IMR-90 (cell line): ENCODE measurements around the gene CDKN2D. TPM values are rescaled to one million over a fixed set of nuclear protein-coding genes. Genes with fewer than 3 reads are reported as not detected.

Experiments used
- ATAC-seq: fragments of 200-7000 bp; cut with Tn5 transposase; 2 replicates; pipeline ENCODE4 v1.9.1; 2020; ENCODE audit warnings: low read depth, mild to moderate bottlenecking, moderate library complexity
- BruUV-seq: library from RNA; stranded (reverse); fragments of 400-500 nt; replicated peaks from 2 replicates; lab custom pipeline; 2021; lab: Mats Ljungman, UMichigan
- CTCF ChIA-PET: fragments of 300-600 bp; formaldehyde crosslinking; extraction: SDS; loops from one replicate; lab custom pipeline; 2021; ENCODE audit warnings: antibody characterized with exemption; lab: Yijun Ruan, JAX
- POLR2A ChIA-PET: fragments of 300-600 bp; sonication (Branson Sonifier 250); formaldehyde crosslinking; loops from one replicate; lab custom pipeline; 2022; ENCODE audit warnings: antibody characterized with exemption; ENCODE audit not compliant: unreplicated experiment; lab: Charles Lee
- DNase-seq: peaks from one replicate; pipeline ENCODE4 v3.0.0; 2013
- H2AFZ ChIP-seq: replicated peaks from 2 replicates; pipeline ENCODE3; 2013; ENCODE audit warnings: low read length, mild to moderate bottlenecking; ENCODE audit not compliant: poor library complexity
- H2AK5ac ChIP-seq: 2 replicates; pipeline ENCODE4 v1.6.1; 2013; ENCODE audit warnings: low read depth, low read length, inconsistent platforms
- H2AK9ac ChIP-seq: replicated peaks from 2 replicates; pipeline ENCODE3; 2013; ENCODE audit warnings: mild to moderate bottlenecking, low read depth, low read length, moderate library complexity; ENCODE audit not compliant: poor library complexity
- H2BK120ac ChIP-seq: 2 replicates; pipeline ENCODE4 v1.6.1; 2013; ENCODE audit warnings: low read depth, low read length, inconsistent platforms
- H2BK15ac ChIP-seq: 3 replicates; pipeline ENCODE4 v1.6.1; 2013; ENCODE audit warnings: low read depth, low read length, inconsistent platforms
- H2BK20ac ChIP-seq: 2 replicates; pipeline ENCODE4 v1.6.1; 2013; ENCODE audit warnings: low read depth, mild to moderate bottlenecking, inconsistent platforms, low read length, moderate library complexity
- H2BK5ac ChIP-seq: 2 replicates; pipeline ENCODE4 v1.6.1; 2013; ENCODE audit warnings: mild to moderate bottlenecking, low read depth, low read length, inconsistent platforms; ENCODE audit not compliant: poor library complexity, severe bottlenecking
- H3K14ac ChIP-seq: replicated peaks from 2 replicates; pipeline ENCODE4 v1.6.1; 2013; ENCODE audit warnings: low read depth, low read length, inconsistent platforms
- H3K18ac ChIP-seq: 2 replicates; pipeline ENCODE4 v1.6.1; 2013; ENCODE audit warnings: low read depth, low read length, control low read depth
- H3K23ac ChIP-seq: 2 replicates; pipeline ENCODE4 v1.6.1; 2013; ENCODE audit warnings: low read depth, low read length, inconsistent platforms
- H3K27ac ChIP-seq: 2 replicates; pipeline ENCODE4 v1.5.1; 2013; ENCODE audit warnings: mild to moderate bottlenecking, control low read depth, low read length; ENCODE audit not compliant: insufficient read depth
- H3K27me3 ChIP-seq: 2 replicates; pipeline ENCODE4 v1.6.1; 2013; ENCODE audit warnings: low read length; ENCODE audit not compliant: control insufficient read depth, insufficient read depth
- H3K36me3 ChIP-seq: 2 replicates; pipeline ENCODE4 v1.6.1; 2013; ENCODE audit warnings: low read length, mixed read lengths; ENCODE audit not compliant: control insufficient read depth, insufficient read depth
- H3K4ac ChIP-seq: 2 replicates; pipeline ENCODE4 v1.6.1; 2013; ENCODE audit warnings: low read depth, low read length, inconsistent platforms
- H3K4me1 ChIP-seq: 2 replicates; pipeline ENCODE4 v1.6.1; 2013; ENCODE audit warnings: low read length, mixed read lengths; ENCODE audit not compliant: control insufficient read depth, insufficient read depth
- H3K4me2 ChIP-seq: 2 replicates; pipeline ENCODE4 v1.6.1; 2013; ENCODE audit warnings: low read depth, mild to moderate bottlenecking, control low read depth, low read length, moderate library complexity
- H3K4me3 ChIP-seq: 2 replicates; pipeline ENCODE4 v1.5.1; 2013; ENCODE audit warnings: low read depth, mild to moderate bottlenecking, control low read depth, low read length, moderate library complexity; ENCODE audit not compliant: insufficient read depth
- H3K56ac ChIP-seq: 2 replicates; pipeline ENCODE4 v1.6.1; 2013; ENCODE audit warnings: low read length, inconsistent platforms; ENCODE audit not compliant: insufficient read depth; ENCODE audit errors: extremely low read depth
- H3K79me1 ChIP-seq, 2 experiments: 2 replicates each; pipeline ENCODE4 v1.6.1; 2013; ENCODE audit warnings: low read length in 2 of 2, inconsistent platforms in 1 of 2, low read depth in 1 of 2
- H3K9ac ChIP-seq: 2 replicates; pipeline ENCODE4 v1.6.1; 2013; ENCODE audit warnings: low read depth, low read length, control low read depth
- H3K9me1 ChIP-seq: 2 replicates; pipeline ENCODE4 v1.6.1; 2013; ENCODE audit warnings: low read length, inconsistent platforms; ENCODE audit not compliant: insufficient read depth
- H3K9me3 ChIP-seq: 2 replicates; pipeline ENCODE4 v1.6.1; 2013; ENCODE audit warnings: low read length; ENCODE audit not compliant: control insufficient read depth, insufficient read depth
- H4K20me1 ChIP-seq: 2 replicates; pipeline ENCODE4 v1.6.1; 2013; ENCODE audit warnings: low read length, inconsistent platforms; ENCODE audit not compliant: insufficient read depth
- H4K5ac ChIP-seq: 2 replicates; pipeline ENCODE4 v1.6.1; 2013; ENCODE audit warnings: mild to moderate bottlenecking, low read depth, low read length, control low read depth
- H4K8ac ChIP-seq, 2 experiments: 2 replicates each; pipeline ENCODE4 v1.6.1; 2013; ENCODE audit warnings: low read depth in 2 of 2, low read length in 2 of 2, control low read depth in 1 of 2, inconsistent platforms in 1 of 2
- H4K91ac ChIP-seq: 2 replicates; pipeline ENCODE4 v1.6.1; 2013; ENCODE audit warnings: low read depth, low read length, inconsistent platforms; ENCODE audit not compliant: insufficient read depth
- CEBPB ChIP-seq: IDR thresholded peaks from 2 replicates; pipeline ENCODE4 v1.6.1; 2012; ENCODE audit warnings: low read depth, low read length, improper control_type of control experiment
- CHD1 ChIP-seq: IDR thresholded peaks from 2 replicates; pipeline ENCODE4 v1.6.1; 2012; ENCODE audit warnings: low read depth, low read length, improper control_type of control experiment
- CTCF ChIP-seq: conservative IDR thresholded peaks from 2 replicates; pipeline ENCODE4 v1.5.1; 2012; ENCODE audit warnings: mild to moderate bottlenecking, low read depth, low read length, improper control_type of control experiment
- ELK1 ChIP-seq: fragments of 150-350 bp; IDR thresholded peaks from 2 replicates; pipeline ENCODE4 v1.6.1; 2016; ENCODE audit warnings: low read depth, mild to moderate bottlenecking, low read length, moderate library complexity, borderline replicate concordance
- MAZ ChIP-seq: IDR thresholded peaks from 2 replicates; pipeline ENCODE4 v1.6.1; 2012; ENCODE audit warnings: low read depth, mild to moderate bottlenecking, low read length, improper control_type of control experiment, moderate library complexity, borderline replicate concordance
- RAD21 ChIP-seq: IDR thresholded peaks from 2 replicates; pipeline ENCODE4 v1.6.1; 2012; ENCODE audit warnings: low read length, improper control_type of control experiment
- RCOR1 ChIP-seq: IDR thresholded peaks from 2 replicates; pipeline ENCODE4 v1.6.1; 2012; ENCODE audit warnings: mild to moderate bottlenecking, low read length, improper control_type of control experiment; ENCODE audit not compliant: insufficient replicate concordance
- RFX5 ChIP-seq: IDR thresholded peaks from 2 replicates; pipeline ENCODE4 v1.8.0; 2012; ENCODE audit warnings: low read depth, mild to moderate bottlenecking, low read length, moderate library complexity
- SMC3 ChIP-seq: fragments of 150-350 bp; IDR thresholded peaks from 2 replicates; pipeline ENCODE4 v1.6.1; 2016; ENCODE audit warnings: low read depth, mild to moderate bottlenecking, antibody characterized with exemption, low read length, moderate library complexity
- USF2 ChIP-seq: fragments of 150-350 bp; IDR thresholded peaks from 2 replicates; pipeline ENCODE4 v1.6.1; 2017; ENCODE audit warnings: mild to moderate bottlenecking, antibody characterized with exemption, low read length, low read depth
- WGBS, 2 experiments: methylation state at CpG; one replicate each; pipeline versions ENCODE4 v1.1.5 to v1.1.7; 2013; ENCODE audit warnings: missing lambda C conversion rate in 2 of 2; ENCODE audit not compliant: insufficient read length in 1 of 2; ENCODE audit errors: extremely low coverage in 2 of 2; 5-methylcytosine and 5-hydroxymethylcytosine counted together
- dilution Hi-C: fragments of 300-500 bp; cut with HindIII; formaldehyde crosslinking; loops from one replicate; pipeline ENCODE4 v1.14.3; 2018; ENCODE audit warnings: low sequenced_read_pairs; ENCODE audit not compliant: unreplicated experiment
- in situ Hi-C: fragments of 300-500 bp; cut with MboI; formaldehyde crosslinking; loops from 3 replicates; pipeline ENCODE4 v1.14.3; 2019; ENCODE audit warnings: low sequenced_read_pairs, inconsistent platforms, mixed read lengths
- intact Hi-C: fragments of 100-400 bp; cut with micrococcal nuclease; formaldehyde crosslinking; loops from 2 replicates; pipeline ENCODE4 v1.10.0; 2022
- polyA plus RNA-seq, 3 experiments: library from polyadenylated mRNA; depleted of rRNA; stranded (reverse); fragments of >200 nt; gene quantifications; 2 replicates each; pipeline ENCODE4 v1.2.3, GENCODE V29; 2012; ENCODE audit warnings: low replicate concordance in 1 of 3
- total RNA-seq: library from RNA; depleted of rRNA; stranded (reverse); fragments of >200 nt; gene quantifications from 2 replicates; pipeline ENCODE4 v1.2.3, GENCODE V29; 2012

The CDKN2D gene
- total and polyA plus RNA-seq, 2 of the 4 experiments (the other 2 are of a cell fraction): 3.6 to 8.5 TPM

- Histone ChIP-seq H2BK5ac (no peak overlapping the region), H3K9ac (no peak overlapping the region), H3K18ac (no peak overlapping the region), H4K20me1 (peaks cover 11% of the 10 kb centered on the region), H3K4me3 (no peak overlapping the region), H4K8ac (no peak overlapping the region), H3K9me3 (no peaks in the 10 kb centered on the region), H2AFZ (no peak overlapping the region), H4K91ac (no peak overlapping the region), H2BK20ac (no peak overlapping the region), H2BK15ac (no peak overlapping the region), H3K4ac (no peak overlapping the region), H3K56ac (no peak overlapping the region), H3K4me2 (no peak overlapping the region), H2AK9ac (no peak overlapping the region), H3K14ac (no peak overlapping the region), H4K5ac (no peak overlapping the region), H3K27ac (no peak overlapping the region), H3K36me3 (peaks cover 59% of the 10 kb centered on the region), H2AK5ac (no peak overlapping the region), H3K27me3 (no peaks in the 10 kb centered on the region), H2BK120ac (no peak overlapping the region), H3K79me1 (peaks cover 13 to 37% of the 10 kb centered on the region in 2 experiments), H3K9me1 (peaks cover 7% of the 10 kb centered on the region; the same call in 1 of the 2 replicates), H3K4me1 (peaks cover 2% of the 10 kb centered on the region; the same call in 1 of the 2 replicates), H3K23ac (no peak overlapping the region)
- no peak for TF ChIP-seq USF2
- no peak for TF ChIP-seq MAZ
- no peak for TF ChIP-seq ELK1
- TF ChIP-seq CHD1: no peak
- TF ChIP-seq CEBPB: no peak
- TF ChIP-seq CTCF: no peak
- no peak for TF ChIP-seq RFX5
- no peak for TF ChIP-seq RAD21
- no peak for TF ChIP-seq RCOR1
- no peak for TF ChIP-seq SMC3
- in situ Hi-C loops (no loop called here), intact Hi-C loops (no loop called here), dilution Hi-C loops (no loop called here)
- CTCF ChIA-PET: no interaction called here
- POLR2A ChIA-PET: no interaction called here
- DNase-seq (no peak), ATAC-seq (no peak)
- BruUV-seq: no TSS peak
- WGBS, 2 experiments: 75% methylated on average over 2 of the region's 7 CpGs; no CpG with 5 or more reads in 1 of the 2 experiments
Measured at GRCh38 chr19:10549733-10550132, 19.0 kb downstream of the CDKN2D start.
